ENCODE data around the gene RAD51B.
A peak's percentile ranks its signal among the peaks of the same experiment; 100 is the strongest.

RAD51B gene

DNA sequence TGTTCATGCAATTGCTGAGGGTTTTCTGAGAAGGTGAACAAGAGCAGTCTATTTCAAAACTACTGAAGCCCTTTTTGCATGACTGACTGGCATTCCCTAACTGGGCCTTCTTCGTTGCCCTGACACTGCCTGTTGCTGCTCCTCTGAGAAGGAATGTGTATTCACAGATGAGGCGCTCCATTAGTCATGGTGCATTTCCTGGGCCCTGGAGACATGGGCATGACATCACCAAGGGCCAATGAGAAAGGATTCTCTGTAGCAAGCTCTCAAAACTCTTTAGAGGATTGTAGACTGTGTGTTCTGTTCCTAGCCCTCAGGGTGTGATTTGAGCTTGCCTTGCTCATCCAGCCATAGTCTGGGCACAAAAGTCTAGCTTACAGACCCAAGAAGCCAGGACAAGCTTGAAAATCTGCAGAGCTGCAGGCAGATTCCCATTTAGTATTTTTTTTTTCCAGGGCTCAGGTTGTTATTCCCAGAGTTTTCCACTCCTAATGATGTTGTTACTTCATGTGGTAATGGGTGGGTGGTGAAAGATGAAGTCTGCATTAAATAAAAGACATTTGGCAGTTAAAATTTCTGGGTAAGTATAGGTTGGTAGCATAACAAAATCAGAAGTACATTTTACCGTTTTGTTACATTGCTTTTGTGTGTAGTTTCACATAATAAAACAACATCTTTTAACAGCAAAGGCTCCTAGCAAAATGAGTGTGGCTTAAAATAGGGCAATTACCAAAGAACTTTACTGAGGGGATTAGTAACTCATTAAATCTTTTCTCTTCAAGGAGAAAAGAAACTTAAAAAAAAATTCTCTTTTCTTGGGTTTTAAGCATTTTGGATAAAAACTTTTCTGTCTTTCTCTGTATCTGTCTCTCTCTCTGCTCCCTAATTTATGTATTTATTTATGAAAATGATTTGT, 318.4 kb downstream of the RAD51B start (continued):
- TF ChIP-seq ZNF23 (tag by site-specific recombination; IDR thresholded peaks at IDR 0.05; ENCODE audit: borderline replicate concordance) (no peak), KLF9 (tag by site-specific recombination; IDR thresholded peaks at IDR 0.05; ENCODE audit: low read depth) (no peak), SP7 (tag by site-specific recombination; IDR thresholded peaks at IDR 0.05) (peak; percentile 90; the same call in 1 of the 2 replicates), ZNF600 (tag by site-specific recombination; IDR thresholded peaks at IDR 0.05) (peak; percentile 96), ZNF785 (tag by site-specific recombination; IDR thresholded peaks at IDR 0.05) (no peak), ZNF335 (tag by site-specific recombination; conservative IDR thresholded peaks at IDR 0.05) (peak; percentile 81), ZFP69B (tag by site-specific recombination; IDR thresholded peaks at IDR 0.05) (peak; percentile 57; the same call in 1 of the 2 replicates)

DNA sequence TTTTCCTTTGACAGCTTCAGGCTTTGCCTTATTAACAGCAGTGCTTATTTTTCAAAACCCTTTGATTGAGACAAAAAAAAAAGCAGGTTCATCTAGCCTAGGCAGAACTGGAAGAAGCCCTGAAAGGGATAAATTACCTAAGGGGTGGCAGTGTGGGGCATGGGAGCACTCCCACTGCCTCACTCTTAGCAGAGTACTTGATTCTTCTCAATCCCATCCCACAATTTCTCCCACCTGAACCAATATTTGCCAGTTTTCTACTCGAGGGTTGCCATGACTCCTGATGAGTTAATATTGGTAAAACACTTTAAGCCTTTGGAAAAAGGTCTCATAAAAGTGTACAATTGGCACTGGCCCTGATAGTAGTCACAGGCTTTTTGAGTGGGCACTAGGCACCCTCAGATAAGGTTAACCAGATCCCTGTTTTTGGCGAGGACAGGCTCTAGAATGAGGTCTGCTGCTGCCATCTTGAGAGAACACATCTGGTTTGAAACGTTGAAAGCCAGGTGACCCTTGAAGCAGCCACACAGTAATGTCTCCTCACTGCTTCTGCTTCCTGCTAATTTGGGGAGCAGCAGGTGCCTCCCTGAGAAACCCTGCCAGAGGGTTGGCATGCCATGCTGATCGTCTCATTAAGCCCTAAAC, 320.0 kb downstream of the RAD51B start:
- Histone ChIP-seq H3K4me3 (ENCODE audit: low read depth, low read length) (no peak overlapping the region), H3K9me3 (ENCODE audit: control insufficient read depth, insufficient read depth, low read depth, low read length) (no peaks in the 10 kb centered on the region), H3K36me3 (ENCODE audit: control insufficient read depth in 2 of 2, insufficient read depth in 1 of 2, low read length in 2 of 2) (no peaks in the 10 kb centered on the region), H3K4me1 (ENCODE audit: control insufficient read depth, insufficient read depth, low read length) (peaks cover 60% of the 10 kb centered on the region), H3K27ac (ENCODE audit: extremely low read depth, low read depth, low read length) (peak overlapping the region; percentile 96)
- ChIA-PET POLR2A (interaction anchor here (1.0 kb wide), 1 partner anchor 106 kb away, joined by 3 read pairs; no protein-coding TSS in a partner anchor), CTCF (interaction anchor here (0.7 kb wide), 1 partner anchor 199 kb away, joined by 4 read pairs; no protein-coding TSS in a partner anchor)
- TF ChIP-seq ZNF624 (tag by site-specific recombination; IDR thresholded peaks at IDR 0.05) = no peak
- TF ChIP-seq ZNF610 (tag by site-specific recombination; IDR thresholded peaks at IDR 0.05; ENCODE audit: borderline replicate concordance) = no peak
- no peak for TF ChIP-seq GLI4 (tag by site-specific recombination; IDR thresholded peaks at IDR 0.05)
- 0 out of 2 replicates have a peak, but pooled peaks have one; percentile 5 for TF ChIP-seq ZNF501 (tag by site-specific recombination; IDR thresholded peaks at IDR 0.05)
- no peak for TF ChIP-seq REPIN1 (tag by site-specific recombination; IDR thresholded peaks at IDR 0.05; ENCODE audit: low read depth)
- TF ChIP-seq ZNF654 (tag by site-specific recombination; IDR thresholded peaks at IDR 0.05; ENCODE audit: low read depth) = no peak
- TF ChIP-seq ZNF571 (tag by site-specific recombination; IDR thresholded peaks at IDR 0.05) = no peak
- TF ChIP-seq, protein P1, sequence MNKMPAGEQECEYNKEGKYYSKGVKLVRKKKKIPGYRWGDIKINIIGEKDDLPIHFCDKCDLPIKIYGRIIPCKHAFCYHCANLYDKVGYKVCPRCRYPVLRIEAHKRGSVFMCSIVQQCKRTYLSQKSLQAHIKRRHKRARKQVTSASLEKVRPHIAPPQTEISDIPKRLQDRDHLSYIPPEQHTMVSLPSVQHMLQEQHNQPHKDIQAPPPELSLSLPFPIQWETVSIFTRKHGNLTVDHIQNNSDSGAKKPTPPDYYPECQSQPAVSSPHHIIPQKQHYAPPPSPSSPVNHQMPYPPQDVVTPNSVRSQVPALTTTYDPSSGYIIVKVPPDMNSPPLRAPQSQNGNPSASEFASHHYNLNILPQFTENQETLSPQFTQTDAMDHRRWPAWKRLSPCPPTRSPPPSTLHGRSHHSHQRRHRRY (tag by site-specific recombination; IDR thresholded peaks at IDR 0.05) = no peak
- TF ChIP-seq ZFHX2 (tag by site-specific recombination; conservative IDR thresholded peaks at IDR 0.05) = peak; percentile 60
- TF ChIP-seq, protein P2, sequence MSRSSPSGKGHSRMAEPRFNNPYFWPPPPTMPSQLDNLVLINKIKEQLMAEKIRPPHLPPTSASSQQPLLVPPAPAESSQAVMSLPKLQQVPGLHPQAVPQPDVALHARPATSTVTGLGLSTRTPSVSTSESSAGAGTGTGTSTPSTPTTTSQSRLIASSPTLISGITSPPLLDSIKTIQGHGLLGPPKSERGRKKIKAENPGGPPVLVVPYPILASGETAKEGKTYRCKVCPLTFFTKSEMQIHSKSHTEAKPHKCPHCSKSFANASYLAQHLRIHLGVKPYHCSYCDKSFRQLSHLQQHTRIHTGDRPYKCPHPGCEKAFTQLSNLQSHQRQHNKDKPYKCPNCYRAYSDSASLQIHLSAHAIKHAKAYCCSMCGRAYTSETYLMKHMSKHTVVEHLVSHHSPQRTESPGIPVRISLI (tag by site-specific recombination; IDR thresholded peaks at IDR 0.05) = no peak
- TF ChIP-seq ZNF169 (tag by site-specific recombination; IDR thresholded peaks at IDR 0.05) = no peak
- TF ChIP-seq, protein P3, sequence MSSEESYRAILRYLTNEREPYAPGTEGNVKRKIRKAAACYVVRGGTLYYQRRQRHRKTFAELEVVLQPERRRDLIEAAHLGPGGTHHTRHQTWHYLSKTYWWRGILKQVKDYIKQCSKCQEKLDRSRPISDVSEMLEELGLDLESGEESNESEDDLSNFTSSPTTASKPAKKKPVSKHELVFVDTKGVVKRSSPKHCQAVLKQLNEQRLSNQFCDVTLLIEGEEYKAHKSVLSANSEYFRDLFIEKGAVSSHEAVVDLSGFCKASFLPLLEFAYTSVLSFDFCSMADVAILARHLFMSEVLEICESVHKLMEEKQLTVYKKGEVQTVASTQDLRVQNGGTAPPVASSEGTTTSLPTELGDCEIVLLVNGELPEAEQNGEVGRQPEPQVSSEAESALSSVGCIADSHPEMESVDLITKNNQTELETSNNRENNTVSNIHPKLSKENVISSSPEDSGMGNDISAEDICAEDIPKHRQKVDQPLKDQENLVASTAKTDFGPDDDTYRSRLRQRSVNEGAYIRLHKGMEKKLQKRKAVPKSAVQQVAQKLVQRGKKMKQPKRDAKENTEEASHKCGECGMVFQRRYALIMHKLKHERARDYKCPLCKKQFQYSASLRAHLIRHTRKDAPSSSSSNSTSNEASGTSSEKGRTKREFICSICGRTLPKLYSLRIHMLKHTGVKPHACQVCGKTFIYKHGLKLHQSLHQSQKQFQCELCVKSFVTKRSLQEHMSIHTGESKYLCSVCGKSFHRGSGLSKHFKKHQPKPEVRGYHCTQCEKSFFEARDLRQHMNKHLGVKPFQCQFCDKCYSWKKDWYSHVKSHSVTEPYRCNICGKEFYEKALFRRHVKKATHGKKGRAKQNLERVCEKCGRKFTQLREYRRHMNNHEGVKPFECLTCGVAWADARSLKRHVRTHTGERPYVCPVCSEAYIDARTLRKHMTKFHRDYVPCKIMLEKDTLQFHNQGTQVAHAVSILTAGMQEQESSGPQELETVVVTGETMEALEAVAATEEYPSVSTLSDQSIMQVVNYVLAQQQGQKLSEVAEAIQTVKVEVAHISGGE (tag by site-specific recombination; conservative IDR thresholded peaks at IDR 0.05; ENCODE audit: low read depth) = no peak
- no peak for TF ChIP-seq ZNF558 (tag by site-specific recombination; IDR thresholded peaks at IDR 0.05)
- no peak for TF ChIP-seq ZBTB20 (tag by site-specific recombination; IDR thresholded peaks at IDR 0.05)
- TF ChIP-seq IKZF3 (tag by site-specific recombination; IDR thresholded peaks at IDR 0.05) = no peak
- no peak for TF ChIP-seq KLF7 (tag by site-specific recombination; IDR thresholded peaks at IDR 0.05; ENCODE audit: borderline replicate concordance)
- TF ChIP-seq, protein P4, sequence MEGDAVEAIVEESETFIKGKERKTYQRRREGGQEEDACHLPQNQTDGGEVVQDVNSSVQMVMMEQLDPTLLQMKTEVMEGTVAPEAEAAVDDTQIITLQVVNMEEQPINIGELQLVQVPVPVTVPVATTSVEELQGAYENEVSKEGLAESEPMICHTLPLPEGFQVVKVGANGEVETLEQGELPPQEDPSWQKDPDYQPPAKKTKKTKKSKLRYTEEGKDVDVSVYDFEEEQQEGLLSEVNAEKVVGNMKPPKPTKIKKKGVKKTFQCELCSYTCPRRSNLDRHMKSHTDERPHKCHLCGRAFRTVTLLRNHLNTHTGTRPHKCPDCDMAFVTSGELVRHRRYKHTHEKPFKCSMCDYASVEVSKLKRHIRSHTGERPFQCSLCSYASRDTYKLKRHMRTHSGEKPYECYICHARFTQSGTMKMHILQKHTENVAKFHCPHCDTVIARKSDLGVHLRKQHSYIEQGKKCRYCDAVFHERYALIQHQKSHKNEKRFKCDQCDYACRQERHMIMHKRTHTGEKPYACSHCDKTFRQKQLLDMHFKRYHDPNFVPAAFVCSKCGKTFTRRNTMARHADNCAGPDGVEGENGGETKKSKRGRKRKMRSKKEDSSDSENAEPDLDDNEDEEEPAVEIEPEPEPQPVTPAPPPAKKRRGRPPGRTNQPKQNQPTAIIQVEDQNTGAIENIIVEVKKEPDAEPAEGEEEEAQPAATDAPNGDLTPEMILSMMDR (tag by site-specific recombination; IDR thresholded peaks at IDR 0.05) = no peak; the same call in 1 of the 2 replicates
- TF ChIP-seq, protein P5, sequence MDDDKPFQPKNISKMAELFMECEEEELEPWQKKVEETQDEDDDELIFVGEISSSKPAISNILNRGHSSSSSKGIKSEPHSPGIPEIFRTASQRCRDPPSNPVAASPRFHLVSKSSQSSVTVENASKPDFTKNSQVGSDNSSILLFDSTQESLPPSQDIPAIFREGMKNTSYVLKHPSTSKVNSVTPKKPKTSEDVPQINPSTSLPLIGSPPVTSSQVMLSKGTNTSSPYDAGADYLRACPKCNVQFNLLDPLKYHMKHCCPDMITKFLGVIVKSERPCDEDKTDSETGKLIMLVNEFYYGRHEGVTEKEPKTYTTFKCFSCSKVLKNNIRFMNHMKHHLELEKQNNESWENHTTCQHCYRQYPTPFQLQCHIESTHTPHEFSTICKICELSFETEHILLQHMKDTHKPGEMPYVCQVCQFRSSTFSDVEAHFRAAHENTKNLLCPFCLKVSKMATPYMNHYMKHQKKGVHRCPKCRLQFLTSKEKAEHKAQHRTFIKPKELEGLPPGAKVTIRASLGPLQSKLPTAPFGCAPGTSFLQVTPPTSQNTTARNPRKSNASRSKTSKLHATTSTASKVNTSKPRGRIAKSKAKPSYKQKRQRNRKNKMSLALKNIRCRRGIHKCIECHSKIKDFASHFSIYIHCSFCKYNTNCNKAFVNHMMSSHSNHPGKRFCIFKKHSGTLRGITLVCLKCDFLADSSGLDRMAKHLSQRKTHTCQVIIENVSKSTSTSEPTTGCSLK (tag by site-specific recombination; IDR thresholded peaks at IDR 0.05) = no peak
- TF ChIP-seq TRIM28 (IDR thresholded peaks at IDR 0.05; ENCODE audit: borderline replicate concordance, low read length) = no peak

Data from HEK293 (cell line).